ENCODE data around the gene RAPGEF5.

The RAPGEF5 gene

DNA sequence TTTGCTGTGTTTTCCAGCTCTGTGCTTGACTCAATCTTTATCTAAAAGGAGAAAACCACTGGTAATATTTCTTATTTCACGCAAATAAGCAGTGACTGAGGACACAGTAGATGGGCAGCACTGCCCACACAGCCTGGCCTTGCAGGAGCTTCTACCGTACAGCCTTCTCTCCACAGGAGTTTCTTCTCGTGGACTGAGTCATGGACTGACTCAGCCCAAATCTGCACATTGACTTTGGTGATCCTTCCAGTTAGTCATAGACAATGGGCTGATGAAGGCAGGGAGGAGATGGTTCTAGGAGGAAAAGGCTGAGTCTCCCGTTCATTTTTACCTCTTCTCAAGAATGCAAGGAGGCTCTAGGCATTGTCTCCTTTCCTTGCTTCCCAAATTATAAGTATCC lies 200.7 kb downstream of the RAPGEF5 start:
- H3K27ac ChIP-seq (ENCODE audit: low read length) = no peak overlapping the region
- no peaks in the 10 kb centered on the region for H3K9me3 ChIP-seq (ENCODE audit: insufficient read depth, low read depth, low read length)
- H3K4me1 ChIP-seq (ENCODE audit: insufficient read depth, low read length) = peaks cover 21% of the 10 kb centered on the region; the same call in 1 of the 2 replicates
- H3K9ac ChIP-seq (ENCODE audit: low read depth, low read length) = no peak overlapping the region
- peaks cover 22% of the 10 kb centered on the region; the same call in 1 of the 2 replicates for H3K36me3 ChIP-seq (ENCODE audit: insufficient read depth, low read depth, low read length)
- no peak overlapping the region for H3K4me3 ChIP-seq (ENCODE audit: low read length)
- H3K27me3 ChIP-seq (ENCODE audit: insufficient read depth, low read length) = no peaks in the 10 kb centered on the region

GRCh38 chr7:22154143-22154529 lies 202.8 kb downstream of the RAPGEF5 start:
- H3K4me1 ChIP-seq (ENCODE audit: insufficient read depth, low read length) = peaks cover 21% of the 10 kb centered on the region; the same call in 1 of the 2 replicates
- H3K36me3 ChIP-seq (ENCODE audit: insufficient read depth, low read depth, low read length) = peaks cover 29% of the 10 kb centered on the region
- peak overlapping the region; percentile 16; the same call in 1 of the 2 replicates for H3K4me3 ChIP-seq (ENCODE audit: low read length)
- H3K9me3 ChIP-seq (ENCODE audit: insufficient read depth, low read depth, low read length) = no peaks in the 10 kb centered on the region
- no peak overlapping the region for H3K9ac ChIP-seq (ENCODE audit: low read depth, low read length)
- no peak overlapping the region for H3K27ac ChIP-seq (ENCODE audit: low read length)
- H3K27me3 ChIP-seq (ENCODE audit: insufficient read depth, low read length) = no peaks in the 10 kb centered on the region

DNA sequence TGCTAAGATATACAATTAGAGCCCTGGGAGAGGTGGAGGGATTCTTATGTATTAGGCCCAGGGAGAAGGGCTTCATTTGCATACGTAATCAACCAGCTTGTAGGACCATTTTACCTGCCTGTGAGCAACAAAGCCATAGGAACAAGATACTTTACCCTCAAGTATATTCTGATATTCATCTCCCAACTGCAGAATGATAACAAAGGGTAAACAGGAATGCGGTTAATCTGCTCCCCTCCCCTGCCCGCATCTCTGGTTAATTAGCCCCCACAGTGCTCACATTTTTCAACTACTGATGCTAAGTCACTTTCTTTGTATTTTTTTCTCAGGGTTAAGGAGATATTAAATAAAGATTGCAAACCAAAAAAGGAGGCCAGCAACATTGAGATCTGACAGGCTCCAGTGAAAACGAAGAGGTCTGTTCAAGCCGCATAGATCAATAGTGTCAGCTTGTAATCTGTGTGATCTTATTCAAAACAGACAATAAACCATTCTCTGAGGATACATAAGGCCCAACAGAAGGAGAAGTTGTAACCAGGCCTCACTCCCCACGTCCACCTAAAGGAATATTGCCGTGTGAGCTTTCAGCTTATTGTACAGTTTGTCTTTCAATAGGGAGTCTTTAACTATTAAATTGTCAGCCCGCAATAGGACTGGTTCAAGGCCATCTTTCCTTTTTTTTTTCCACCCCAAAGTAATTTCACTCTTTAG lies 203.4 kb downstream of the RAPGEF5 start:
- Histone ChIP-seq H3K36me3 (ENCODE audit: insufficient read depth, low read depth, low read length) (peaks cover 31% of the 10 kb centered on the region), H3K27me3 (ENCODE audit: insufficient read depth, low read length) (no peaks in the 10 kb centered on the region), H3K9ac (ENCODE audit: low read depth, low read length) (no peak overlapping the region), H3K4me1 (ENCODE audit: insufficient read depth, low read length) (peaks cover 21% of the 10 kb centered on the region; the same call in 1 of the 2 replicates), H3K9me3 (ENCODE audit: insufficient read depth, low read depth, low read length) (no peaks in the 10 kb centered on the region), H3K4me3 (ENCODE audit: low read length) (peak overlapping the region; percentile 16; the same call in 1 of the 2 replicates), H3K27ac (ENCODE audit: low read length) (peak overlapping the region; percentile 4)

GRCh38 chr7:22152690-22153089 lies 204.3 kb downstream of the RAPGEF5 start:
- Histone ChIP-seq H3K27ac (ENCODE audit: low read length) (no peak overlapping the region), H3K27me3 (ENCODE audit: insufficient read depth, low read length) (no peaks in the 10 kb centered on the region), H3K4me3 (ENCODE audit: low read length) (no peak overlapping the region), H3K4me1 (ENCODE audit: insufficient read depth, low read length) (peaks cover 21% of the 10 kb centered on the region; the same call in 1 of the 2 replicates), H3K9me3 (ENCODE audit: insufficient read depth, low read depth, low read length) (no peaks in the 10 kb centered on the region), H3K36me3 (ENCODE audit: insufficient read depth, low read depth, low read length) (peaks cover 31% of the 10 kb centered on the region), H3K9ac (ENCODE audit: low read depth, low read length) (no peak overlapping the region)

DNA sequence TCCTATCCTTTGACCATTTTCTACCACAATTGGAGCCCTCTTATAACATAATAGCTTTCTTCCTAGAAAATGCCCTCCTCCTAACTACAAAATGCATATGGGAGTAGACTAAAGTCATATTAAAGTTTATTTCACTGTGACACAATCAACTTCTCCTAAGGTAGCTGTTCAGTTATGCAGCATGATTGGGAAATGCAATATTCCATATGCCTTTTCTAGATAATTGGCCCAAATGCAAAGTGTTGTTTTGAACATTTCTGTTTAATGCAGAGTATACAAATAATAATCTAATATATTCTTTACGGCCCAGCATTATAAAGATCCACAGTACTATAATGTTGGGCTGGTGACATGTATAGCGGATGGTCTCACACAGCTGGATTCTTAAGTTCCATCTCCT lies 205.1 kb downstream of the RAPGEF5 start:
- Histone ChIP-seq H3K36me3 (ENCODE audit: insufficient read depth, low read depth, low read length) (peaks cover 30% of the 10 kb centered on the region), H3K4me3 (ENCODE audit: low read length) (no peak overlapping the region), H3K9me3 (ENCODE audit: insufficient read depth, low read depth, low read length) (no peaks in the 10 kb centered on the region), H3K4me1 (ENCODE audit: insufficient read depth, low read length) (peaks cover 21% of the 10 kb centered on the region; the same call in 1 of the 2 replicates), H3K27me3 (ENCODE audit: insufficient read depth, low read length) (no peaks in the 10 kb centered on the region), H3K27ac (ENCODE audit: low read length) (no peak overlapping the region), H3K9ac (ENCODE audit: low read depth, low read length) (no peak overlapping the region)

DNA sequence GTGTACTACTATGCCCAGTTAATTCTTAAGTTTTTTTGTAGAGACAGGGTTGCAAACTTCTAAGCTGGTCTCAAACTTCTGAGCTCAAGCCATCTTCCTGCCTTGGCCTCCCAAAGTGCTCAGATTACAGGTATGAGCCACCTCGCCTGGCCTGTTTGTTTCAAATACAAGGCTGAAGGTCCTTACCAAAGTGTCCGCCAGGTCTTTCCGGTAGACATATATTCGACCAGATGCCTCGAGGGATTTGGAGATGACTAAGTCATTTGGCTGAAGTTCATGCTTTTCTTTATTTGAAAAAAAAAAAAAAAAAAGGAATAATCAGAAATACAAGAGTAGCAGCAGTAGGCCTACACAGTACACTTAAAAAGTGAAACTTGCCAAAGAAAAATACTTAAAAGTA lies 206.7 kb downstream of the RAPGEF5 start:
- H3K9me3 ChIP-seq (ENCODE audit: insufficient read depth, low read depth, low read length) = no peaks in the 10 kb centered on the region
- H3K4me3 ChIP-seq (ENCODE audit: low read length) = no peak overlapping the region
- no peak overlapping the region for H3K9ac ChIP-seq (ENCODE audit: low read depth, low read length)
- no peak overlapping the region for H3K27ac ChIP-seq (ENCODE audit: low read length)
- no peaks in the 10 kb centered on the region for H3K27me3 ChIP-seq (ENCODE audit: insufficient read depth, low read length)
- peaks cover 18% of the 10 kb centered on the region for H3K36me3 ChIP-seq (ENCODE audit: insufficient read depth, low read depth, low read length)
- peaks cover 21% of the 10 kb centered on the region; the same call in 1 of the 2 replicates for H3K4me1 ChIP-seq (ENCODE audit: insufficient read depth, low read length)

DNA sequence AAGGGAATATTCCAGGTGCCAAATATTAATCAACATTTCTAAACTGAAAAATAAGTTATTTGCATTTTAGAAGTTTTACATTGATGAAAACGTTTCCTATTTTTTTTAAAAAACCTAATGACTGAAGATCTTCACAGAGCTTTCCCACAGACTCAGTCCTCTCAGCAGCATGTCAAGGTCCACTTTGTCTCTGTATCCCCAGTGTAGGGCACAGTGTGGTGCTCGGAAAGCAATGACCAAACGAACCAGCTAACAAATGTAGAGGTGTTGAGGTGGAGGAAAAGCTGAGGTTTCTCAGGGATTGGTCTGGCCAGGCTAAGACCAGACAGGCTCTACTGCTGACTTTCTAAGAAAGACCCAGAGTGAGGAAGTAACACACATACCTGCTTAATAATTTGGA lies 209.1 kb downstream of the RAPGEF5 start:
- Histone ChIP-seq H3K36me3 (ENCODE audit: insufficient read depth, low read depth, low read length) (peaks cover 26% of the 10 kb centered on the region), H3K4me1 (ENCODE audit: insufficient read depth, low read length) (peaks cover 11% of the 10 kb centered on the region; the same call in 1 of the 2 replicates), H3K9me3 (ENCODE audit: insufficient read depth, low read depth, low read length) (no peaks in the 10 kb centered on the region), H3K27ac (ENCODE audit: low read length) (no peak overlapping the region), H3K9ac (ENCODE audit: low read depth, low read length) (no peak overlapping the region), H3K27me3 (ENCODE audit: insufficient read depth, low read length) (no peaks in the 10 kb centered on the region), H3K4me3 (ENCODE audit: low read length) (no peak overlapping the region)

DNA sequence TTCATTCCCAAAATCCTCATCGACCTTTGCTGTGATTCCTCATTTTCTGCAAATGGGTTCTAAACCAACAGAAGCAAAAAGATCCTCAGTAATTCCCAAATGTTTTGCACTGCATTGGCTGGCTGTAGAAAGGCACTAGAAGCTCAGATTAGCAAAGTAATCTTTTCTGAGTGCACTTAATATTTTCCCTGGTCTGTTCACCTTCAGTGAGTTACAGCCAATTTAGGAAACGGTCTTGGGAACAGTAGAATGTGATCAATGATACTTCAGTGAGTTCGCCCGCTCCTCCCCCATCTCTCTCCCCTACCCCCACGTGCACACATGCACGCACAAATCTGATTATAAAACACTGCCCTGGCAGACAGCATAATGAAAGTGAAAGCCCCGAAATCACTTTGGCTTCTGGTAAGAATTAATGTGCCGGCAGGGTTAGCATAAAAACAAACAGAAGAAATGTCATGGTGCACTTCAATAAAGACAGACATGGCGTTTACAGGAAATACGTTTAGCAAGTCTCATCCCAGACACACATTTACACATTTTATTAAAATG lies 209.9 kb downstream of the RAPGEF5 start:
- H3K36me3 ChIP-seq (ENCODE audit: insufficient read depth, low read depth, low read length) = peaks cover 26% of the 10 kb centered on the region
- H3K27me3 ChIP-seq (ENCODE audit: insufficient read depth, low read length) = no peaks in the 10 kb centered on the region
- no peak overlapping the region for H3K27ac ChIP-seq (ENCODE audit: low read length)
- no peak overlapping the region for H3K4me3 ChIP-seq (ENCODE audit: low read length)
- H3K9ac ChIP-seq (ENCODE audit: low read depth, low read length) = no peak overlapping the region
- H3K9me3 ChIP-seq (ENCODE audit: insufficient read depth, low read depth, low read length) = no peaks in the 10 kb centered on the region
- H3K4me1 ChIP-seq (ENCODE audit: insufficient read depth, low read length) = peaks cover 14% of the 10 kb centered on the region; the same call in 1 of the 2 replicates

- no peaks in the 10 kb centered on the region for H3K27me3 ChIP-seq (ENCODE audit: insufficient read depth, low read length)
- H3K4me1 ChIP-seq (ENCODE audit: insufficient read depth, low read length) = peaks cover 30% of the 10 kb centered on the region
- H3K36me3 ChIP-seq (ENCODE audit: insufficient read depth, low read depth, low read length) = peaks cover 29% of the 10 kb centered on the region
- H3K9me3 ChIP-seq (ENCODE audit: insufficient read depth, low read depth, low read length) = no peaks in the 10 kb centered on the region
- H3K9ac ChIP-seq (ENCODE audit: low read depth, low read length) = no peak overlapping the region
- no peak overlapping the region for H3K27ac ChIP-seq (ENCODE audit: low read length)
- no peak overlapping the region for H3K4me3 ChIP-seq (ENCODE audit: low read length)
Observed at GRCh38 chr7:22144950-22145349, 212.0 kb downstream of the RAPGEF5 start.

GRCh38 chr7:22143491-22143890 lies 213.5 kb downstream of the RAPGEF5 start:
- H3K27me3 ChIP-seq (ENCODE audit: insufficient read depth, low read length) = no peaks in the 10 kb centered on the region
- H3K36me3 ChIP-seq (ENCODE audit: insufficient read depth, low read depth, low read length) = peaks cover 28% of the 10 kb centered on the region
- peaks cover 39% of the 10 kb centered on the region for H3K4me1 ChIP-seq (ENCODE audit: insufficient read depth, low read length)
- H3K4me3 ChIP-seq (ENCODE audit: low read length) = 0 out of 2 replicates have a peak overlapping the region, but pooled peaks have one; percentile 5
- no peaks in the 10 kb centered on the region; the same call in 1 of the 2 replicates for H3K9me3 ChIP-seq (ENCODE audit: insufficient read depth, low read depth, low read length)
- H3K27ac ChIP-seq (ENCODE audit: low read length) = no peak overlapping the region
- H3K9ac ChIP-seq (ENCODE audit: low read depth, low read length) = no peak overlapping the region

- Histone ChIP-seq H3K9ac (ENCODE audit: low read depth, low read length) (no peak overlapping the region), H3K4me1 (ENCODE audit: insufficient read depth, low read length) (peaks cover 39% of the 10 kb centered on the region), H3K27ac (ENCODE audit: low read length) (peak overlapping the region; percentile 21), H3K36me3 (ENCODE audit: insufficient read depth, low read depth, low read length) (peaks cover 35% of the 10 kb centered on the region), H3K9me3 (ENCODE audit: insufficient read depth, low read depth, low read length) (no peaks in the 10 kb centered on the region; the same call in 1 of the 2 replicates), H3K27me3 (ENCODE audit: insufficient read depth, low read length) (no peaks in the 10 kb centered on the region), H3K4me3 (ENCODE audit: low read length) (no peak overlapping the region)
Observed at GRCh38 chr7:22142572-22142971, 214.4 kb downstream of the RAPGEF5 start.

DNA sequence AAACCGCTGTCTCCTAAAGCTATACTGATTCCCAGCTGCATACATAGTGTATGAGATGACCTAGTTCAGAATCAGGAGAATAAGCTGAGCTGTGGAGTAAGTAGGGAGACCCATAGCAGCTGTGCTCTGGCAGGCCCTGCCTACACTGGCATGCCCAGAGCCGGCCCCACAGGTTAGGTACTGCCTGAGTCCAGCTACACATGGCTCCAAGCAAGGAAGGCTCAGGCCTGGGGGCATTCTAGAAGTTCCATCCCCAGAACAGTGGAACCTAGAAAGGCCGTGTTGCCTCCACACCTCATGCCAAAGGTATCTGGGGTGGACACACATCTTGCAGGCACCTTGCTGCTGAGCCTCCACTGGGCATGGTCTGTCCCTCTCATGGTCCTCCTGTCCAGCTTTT lies 215.6 kb downstream of the RAPGEF5 start:
- Histone ChIP-seq H3K4me3 (ENCODE audit: low read length) (no peak overlapping the region), H3K9me3 (ENCODE audit: insufficient read depth, low read depth, low read length) (no peaks in the 10 kb centered on the region; the same call in 1 of the 2 replicates), H3K36me3 (ENCODE audit: insufficient read depth, low read depth, low read length) (peaks cover 36% of the 10 kb centered on the region), H3K4me1 (ENCODE audit: insufficient read depth, low read length) (peaks cover 39% of the 10 kb centered on the region), H3K27me3 (ENCODE audit: insufficient read depth, low read length) (no peaks in the 10 kb centered on the region), H3K9ac (ENCODE audit: low read depth, low read length) (no peak overlapping the region), H3K27ac (ENCODE audit: low read length) (no peak overlapping the region)
